ENCODE data around the gene LRRC4C. TPM values are rescaled to one million over a fixed set of nuclear protein-coding genes. Genes with fewer than 3 reads are reported as not detected.

The LRRC4C gene
- total RNA-seq, 4 donors from 2014 or later, result 1.5 to 2.8 (median 1.7) TPM

GRCh38 chr11:41383768-41384167 lies 75.7 kb downstream of the LRRC4C start:
- WGBS, 2 donors (ENCODE audit: low coverage in 1 of 2), result 67 to 91% methylated on average over 3 of the region's 3 CpGs
- TF ChIP-seq POLR2AphosphoS5 (IDR thresholded peaks at IDR 0.05) (no peak), EP300 (IDR thresholded peaks at IDR 0.05) (no peak), CTCF (IDR thresholded peaks at IDR 0.05) (no peak), POLR2A (IDR thresholded peaks at IDR 0.05) (no peak)
- Histone ChIP-seq H3K9me3 (no peaks in the 10 kb centered on the region), H3K4me1 (no peaks in the 10 kb centered on the region), H3K4me3 (no peak overlapping the region), H3K36me3 (no peaks in the 10 kb centered on the region), H3K27me3 (no peaks in the 10 kb centered on the region), H3K27ac (no peak overlapping the region)
- ATAC-seq, result no peak

- Histone ChIP-seq H3K9me3 (no peaks in the 10 kb centered on the region), H3K27me3 (no peaks in the 10 kb centered on the region), H3K27ac (no peak overlapping the region), H3K36me3 (no peaks in the 10 kb centered on the region), H3K4me3 (no peak overlapping the region), H3K4me1 (no peaks in the 10 kb centered on the region)
- no peak for TF ChIP-seq CTCF (IDR thresholded peaks at IDR 0.05)
- TF ChIP-seq POLR2A (IDR thresholded peaks at IDR 0.05), result no peak
- TF ChIP-seq EP300 (IDR thresholded peaks at IDR 0.05), result no peak
- no peak for TF ChIP-seq POLR2AphosphoS5 (IDR thresholded peaks at IDR 0.05)
- no peak for ATAC-seq
- WGBS, 2 donors (ENCODE audit: low coverage in 1 of 2), result 87 to 100% methylated on average over 1 to 2 of the region's 2 CpGs
These were observed 76.5 kb downstream of the LRRC4C start for GRCh38 chr11:41382927-41383326.

GRCh38 chr11:41379084-41379483 lies 80.4 kb downstream of the LRRC4C start:
- no peak for ATAC-seq
- Histone ChIP-seq H3K4me3 (no peak overlapping the region), H3K27me3 (no peaks in the 10 kb centered on the region), H3K4me1 (no peaks in the 10 kb centered on the region), H3K27ac (no peak overlapping the region), H3K36me3 (no peaks in the 10 kb centered on the region), H3K9me3 (no peaks in the 10 kb centered on the region)
- TF ChIP-seq CTCF (IDR thresholded peaks at IDR 0.05), result no peak
- no peak for TF ChIP-seq POLR2AphosphoS5 (IDR thresholded peaks at IDR 0.05)
- TF ChIP-seq POLR2A (IDR thresholded peaks at IDR 0.05), result no peak
- TF ChIP-seq EP300 (IDR thresholded peaks at IDR 0.05), result no peak

GRCh38 chr11:41377709-41378394 lies 81.6 kb downstream of the LRRC4C start:
- no peaks in the 10 kb centered on the region for H3K36me3 ChIP-seq
- H3K9me3 ChIP-seq, result no peaks in the 10 kb centered on the region
- no peak for ATAC-seq
- WGBS, 2 donors (ENCODE audit: low coverage in 1 of 2), result 78 to 86% methylated on average over 1 to 7 of the region's 7 CpGs
- H3K4me3 ChIP-seq, result no peak overlapping the region
- H3K27me3 ChIP-seq, result no peaks in the 10 kb centered on the region
- no peak for TF ChIP-seq EP300 (IDR thresholded peaks at IDR 0.05)
- no peaks in the 10 kb centered on the region for H3K4me1 ChIP-seq
- H3K27ac ChIP-seq, result no peak overlapping the region

- no peak for ATAC-seq
- Histone ChIP-seq H3K4me1 (no peaks in the 10 kb centered on the region), H3K27ac (no peak overlapping the region), H3K27me3 (no peaks in the 10 kb centered on the region), H3K36me3 (no peaks in the 10 kb centered on the region), H3K9me3 (no peaks in the 10 kb centered on the region), H3K4me3 (no peak overlapping the region)
- WGBS, 2 donors (ENCODE audit: low coverage in 1 of 2), result 22 to 40% methylated on average over 1 to 2 of the region's 2 CpGs
- TF ChIP-seq POLR2AphosphoS5 (IDR thresholded peaks at IDR 0.05) (no peak), EP300 (IDR thresholded peaks at IDR 0.05) (no peak), CTCF (IDR thresholded peaks at IDR 0.05) (no peak), POLR2A (IDR thresholded peaks at IDR 0.05) (no peak)
These were observed 107.6 kb downstream of the LRRC4C start for GRCh38 chr11:41351825-41352224.

All from gastroesophageal sphincter (tissue), 4 donors.